NCI-H2081 (cell line): ENCODE data around the gene BIN2.
"Not testable (repeated sequence)": the region's sequence is repeated elsewhere in the genome, so short reads cannot be mapped to it uniquely, and the experiment has no call there.

Experiments
- DNase-seq, 2 experiments: peaks; one replicate each; lab custom pipeline; 2025; lab: John Stamatoyannopoulos, UW

Gene BIN2

DNA sequence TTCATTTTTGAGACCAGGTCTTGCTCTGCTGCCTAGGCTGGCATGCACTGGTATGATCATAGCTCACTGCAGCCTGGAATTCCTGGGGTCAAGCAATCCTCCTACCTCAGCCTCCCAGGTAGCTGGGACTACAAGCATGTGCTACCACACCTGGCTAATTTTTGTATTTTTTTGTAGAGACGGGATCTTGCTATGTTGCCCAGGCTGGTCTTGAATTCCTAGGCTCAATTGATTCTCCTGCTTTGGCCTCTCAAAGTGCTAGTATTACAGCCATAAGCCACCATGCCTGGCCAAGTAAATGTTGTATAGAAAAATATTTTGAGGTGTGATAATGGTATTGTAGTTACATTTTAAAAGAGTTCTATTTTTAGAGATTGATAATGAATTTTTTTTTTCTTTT, 12.6 kb downstream of the BIN2 start:
- DNase-seq, result no peak

DNA sequence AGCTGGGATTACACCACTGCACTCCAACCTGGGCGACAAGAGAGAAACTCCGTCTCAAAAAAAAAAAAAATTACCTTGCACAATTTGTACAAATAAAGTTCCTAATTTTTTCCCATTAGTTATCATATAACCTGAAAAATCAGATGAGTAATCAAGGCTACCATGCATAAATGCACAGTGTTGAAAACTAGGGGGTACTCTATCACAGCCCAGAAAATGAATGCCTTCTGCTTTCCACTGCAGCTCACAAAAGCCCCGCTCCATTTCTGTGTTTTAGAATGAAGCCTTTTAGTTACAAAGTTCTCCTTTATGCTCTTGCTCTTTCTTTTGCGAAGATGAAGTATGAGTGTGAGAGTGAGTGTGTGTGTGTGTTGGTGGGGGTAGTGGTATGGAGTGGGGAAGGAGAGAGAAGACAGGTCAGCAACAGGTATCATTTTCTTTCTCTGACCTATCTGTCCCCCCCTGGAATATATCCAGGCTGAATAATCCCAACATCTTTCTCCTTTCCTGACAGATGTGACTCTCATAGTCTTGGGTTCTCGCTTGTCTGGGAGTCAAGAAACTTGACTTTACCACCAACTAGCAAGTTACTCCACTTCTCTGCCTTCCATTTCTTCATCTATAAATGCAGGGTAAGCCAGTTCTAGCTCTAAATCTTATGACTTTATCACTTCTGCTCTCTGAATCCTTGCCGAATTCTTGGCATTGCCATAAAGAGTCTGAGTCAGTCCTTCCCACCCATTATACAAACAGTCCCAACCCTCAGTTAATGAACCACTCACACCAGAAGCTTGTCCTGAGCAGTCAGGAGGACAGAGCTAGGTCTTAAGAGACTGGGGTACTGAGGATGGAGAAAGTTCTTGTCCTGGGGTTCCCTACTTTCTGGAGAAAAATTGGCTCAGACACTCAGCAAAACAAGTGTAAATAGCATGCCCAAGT, 16.1 kb downstream of the BIN2 start:
- no peak for DNase-seq

DNA sequence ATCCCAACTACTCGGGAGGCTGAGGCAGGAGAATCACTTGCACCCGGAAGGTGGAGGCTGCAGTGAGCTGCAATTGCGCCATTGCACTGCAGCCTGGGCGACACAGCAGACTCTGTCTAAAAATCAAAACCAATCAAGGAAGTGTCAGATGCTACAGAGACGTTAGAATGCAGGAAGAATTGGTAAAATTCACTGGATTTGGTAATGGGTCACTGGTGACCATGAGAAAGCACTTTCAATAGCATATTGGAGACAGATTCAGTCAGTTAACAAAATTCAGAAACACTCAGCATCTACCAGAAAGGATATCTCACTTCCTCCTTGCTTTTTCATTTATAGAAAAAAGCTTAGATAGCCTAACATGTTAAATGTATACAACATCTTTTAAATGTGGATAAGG, 17.5 kb downstream of the BIN2 start:
- no peak for DNase-seq

DNA sequence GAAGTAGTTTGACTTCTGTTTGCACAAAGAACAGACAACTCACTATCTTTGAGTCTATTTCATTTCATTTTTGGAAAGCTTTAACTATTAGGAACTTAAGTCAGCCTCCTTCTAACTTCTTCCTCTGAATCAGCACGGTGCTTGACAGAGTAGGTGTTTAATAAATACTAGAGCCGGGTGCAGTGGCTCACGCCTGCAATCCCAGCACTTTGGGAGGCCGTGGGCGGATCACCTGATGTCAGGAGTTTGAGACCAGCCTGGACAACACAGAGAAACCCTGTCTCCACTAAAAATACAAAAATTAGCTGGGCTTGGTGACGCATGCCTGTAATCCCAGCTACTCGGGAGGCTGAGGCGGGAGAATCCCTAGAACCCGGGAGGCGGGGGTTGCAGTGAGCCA, 23.2 kb downstream of the BIN2 start:
- not testable (repeated sequence) for DNase-seq

DNA sequence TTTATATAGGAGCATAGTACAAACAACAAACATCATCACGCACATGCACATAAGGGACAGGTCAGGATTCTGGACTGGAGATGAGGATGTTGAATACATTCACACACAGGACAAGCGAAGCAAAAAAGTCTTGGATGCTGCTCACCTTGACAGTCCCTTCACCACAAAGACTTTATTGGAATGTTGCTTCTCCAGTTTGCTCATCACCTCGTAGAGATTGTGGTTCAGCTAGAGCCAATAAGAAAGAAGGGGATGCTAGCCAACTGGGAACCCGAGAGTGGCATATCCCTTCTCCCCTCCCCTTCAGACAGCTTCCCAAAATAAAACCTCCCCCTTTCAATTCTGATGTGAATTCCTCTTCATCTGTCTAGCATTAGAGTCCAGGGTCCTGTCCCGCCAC, 28.3 kb downstream of the BIN2 start:
- no peak for DNase-seq

DNA sequence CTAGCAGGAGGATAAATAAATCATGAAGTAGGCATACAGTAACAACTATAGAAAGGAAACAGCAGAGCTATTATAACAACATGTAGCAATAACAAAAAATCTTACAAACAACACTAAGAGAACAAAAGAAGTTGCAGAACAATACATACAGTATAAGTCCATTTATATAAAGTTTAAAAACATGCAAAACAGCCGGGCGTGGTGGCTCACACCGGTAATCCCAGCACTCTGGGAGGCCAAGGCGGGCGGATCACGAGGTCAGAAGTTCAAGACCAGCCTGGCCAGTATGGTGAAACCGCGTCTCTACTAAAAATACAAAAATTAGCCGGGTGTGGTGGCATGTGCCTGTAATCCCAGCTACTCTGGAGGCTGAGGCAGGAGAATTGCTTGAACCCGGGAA, 29.9 kb downstream of the BIN2 start:
- not testable (repeated sequence) for DNase-seq

DNA sequence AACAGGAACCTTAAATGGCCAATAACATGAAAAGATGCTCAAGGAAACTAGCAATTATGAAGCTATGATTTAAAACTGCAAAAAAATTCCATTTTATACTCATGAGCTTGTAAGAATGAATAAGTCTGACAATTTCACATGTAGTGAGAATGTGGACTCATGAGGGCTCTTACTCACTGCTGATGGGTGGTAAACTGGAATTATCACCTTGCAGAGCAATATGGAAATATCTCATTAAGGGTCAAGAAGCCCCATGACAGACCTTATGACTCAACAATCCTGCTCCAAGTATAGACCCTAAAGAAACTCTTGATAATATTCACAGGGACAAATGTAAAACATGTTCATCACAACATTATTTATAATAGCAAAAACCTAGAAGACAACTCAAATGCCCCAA, 30.3 kb downstream of the BIN2 start:
- no peak for DNase-seq

DNA sequence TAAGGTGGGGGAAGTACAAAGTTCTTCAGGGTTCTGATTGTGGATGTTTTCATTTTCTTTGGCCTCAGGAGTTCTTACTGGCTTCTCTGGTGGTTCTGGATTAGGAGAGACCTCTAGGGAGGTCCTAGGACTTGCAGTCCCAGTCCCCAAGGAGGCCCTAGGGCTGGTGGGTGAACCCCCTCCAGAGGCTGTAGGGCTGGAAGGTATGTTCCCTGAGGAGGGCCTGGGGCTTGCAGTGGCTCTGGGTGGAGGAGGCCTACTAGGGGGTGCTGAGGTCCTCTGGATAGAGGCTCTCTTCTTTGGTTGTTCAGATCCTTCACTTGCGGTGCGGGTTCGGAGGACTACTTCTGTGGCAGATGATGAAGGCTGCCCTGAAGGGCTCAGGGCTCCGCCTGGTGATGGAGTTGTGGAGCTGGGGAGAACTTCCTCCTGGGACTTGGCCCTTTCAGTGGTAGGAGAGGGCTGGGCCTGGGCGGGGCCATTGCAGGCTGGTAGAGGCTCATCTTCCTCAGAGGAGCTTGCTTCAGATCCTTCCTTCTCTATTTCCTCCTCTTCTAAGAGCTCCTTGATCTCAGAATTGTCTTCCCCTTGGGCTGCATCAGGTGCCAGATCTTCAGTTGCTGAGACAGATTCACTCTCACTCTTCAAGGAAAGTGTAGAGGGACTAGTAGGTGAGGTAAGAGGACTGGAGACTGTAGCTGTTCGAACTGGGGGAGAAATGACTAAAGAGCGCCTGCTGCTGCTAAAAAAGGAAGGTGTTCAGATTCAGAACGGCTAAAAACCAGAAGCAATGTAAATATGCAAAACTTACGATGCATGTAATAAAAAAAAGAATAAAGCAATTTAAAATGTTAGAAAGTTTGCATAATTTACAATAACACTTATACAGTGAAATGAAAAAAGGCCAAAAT, 32.1 kb downstream of the BIN2 start:
- not testable (repeated sequence) for DNase-seq

DNA sequence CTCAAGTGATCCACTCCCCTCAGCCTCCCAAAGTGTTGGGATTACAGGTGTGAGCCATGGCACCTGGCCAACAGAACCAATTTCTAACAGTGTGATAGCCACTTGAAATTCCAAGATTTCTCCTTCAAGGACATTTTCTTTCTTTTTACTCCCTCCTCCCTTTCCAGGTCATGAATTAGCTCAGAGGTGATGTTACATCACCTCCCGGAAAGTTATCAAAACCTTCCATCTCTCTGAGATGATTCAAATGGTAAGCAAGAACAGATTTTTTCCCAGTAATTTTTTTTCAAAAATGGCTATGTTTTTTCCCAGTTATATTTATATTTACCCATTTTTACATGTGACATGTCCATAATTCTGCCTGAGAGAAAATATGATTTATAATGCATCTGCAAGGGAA, 38.1 kb downstream of the BIN2 start:
- DNase-seq, result no peak

DNA sequence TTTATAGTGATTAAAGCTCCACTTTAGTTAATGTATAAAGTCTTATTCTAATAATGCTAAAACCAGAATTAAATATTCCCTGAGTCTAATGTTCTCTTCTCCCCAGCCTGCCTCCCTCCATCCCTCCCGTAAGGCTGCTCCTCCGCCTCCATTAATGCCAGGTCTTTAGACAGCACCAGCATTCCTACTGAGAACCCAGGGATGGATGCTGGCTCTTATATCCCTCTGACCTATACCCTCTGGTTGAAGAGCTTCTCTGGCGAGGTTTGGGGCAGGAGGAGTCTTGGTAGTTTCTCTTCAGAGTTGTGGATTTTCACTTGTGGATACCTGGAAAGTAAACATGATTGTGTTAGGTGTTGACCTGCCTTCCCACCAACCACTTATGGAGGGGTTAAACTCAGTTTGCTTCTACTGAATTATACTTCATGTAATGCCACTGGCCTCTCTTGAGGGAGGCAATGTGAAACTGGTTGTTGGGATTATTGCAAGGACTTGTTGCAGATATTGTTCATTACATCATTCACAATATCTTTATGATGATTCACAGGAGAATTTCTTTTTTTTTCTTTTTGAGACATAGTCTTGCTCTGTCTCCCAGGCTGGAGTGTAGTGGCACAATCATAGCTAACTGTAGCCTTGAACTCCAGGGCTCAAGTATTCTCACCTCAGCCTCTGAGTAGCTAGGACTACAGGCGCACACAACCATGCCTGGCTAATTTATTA, 42.6 kb downstream of the BIN2 start:
- no peak for DNase-seq

DNA sequence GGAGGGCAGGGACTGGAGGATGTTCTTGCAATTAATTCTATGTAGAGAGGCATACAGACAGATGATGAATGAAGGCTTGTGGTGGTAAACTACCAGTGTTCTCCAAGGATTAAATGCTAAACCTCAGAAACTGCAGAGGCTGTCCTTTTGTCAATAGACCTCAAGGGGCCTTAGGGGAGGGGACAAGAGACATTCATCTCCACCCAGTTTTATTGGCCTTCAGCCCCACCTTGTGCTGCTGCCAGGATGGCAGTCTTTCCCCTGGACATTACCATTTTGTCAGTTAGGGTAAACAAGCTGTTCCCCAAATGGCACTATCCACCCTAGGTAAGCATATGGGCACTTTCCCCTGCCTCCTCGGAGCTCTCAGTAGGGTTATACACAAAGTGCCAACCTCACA, 48.9 kb downstream of the BIN2 start:
- DNase-seq, result no peak

DNA sequence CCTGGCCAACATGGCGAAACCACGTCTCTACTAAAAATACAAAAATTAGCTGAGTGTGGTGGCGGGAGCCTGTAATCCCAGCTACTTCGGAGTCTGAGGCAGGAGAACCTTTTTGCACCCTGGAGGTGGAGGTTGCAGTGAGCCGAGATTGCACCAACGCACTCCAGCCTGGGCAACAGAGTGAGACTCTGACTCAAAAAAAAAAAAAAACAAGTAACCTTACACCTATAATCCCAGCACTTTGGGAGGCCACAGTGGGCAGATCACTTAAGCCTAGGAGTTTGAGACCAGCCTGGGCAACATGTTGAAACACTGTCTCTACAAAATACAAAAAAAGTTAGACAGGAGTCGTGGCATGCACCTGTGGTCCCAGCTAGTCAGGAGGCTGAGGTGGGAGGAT, 51.2 kb downstream of the BIN2 start:
- DNase-seq, result not testable (repeated sequence)

DNA sequence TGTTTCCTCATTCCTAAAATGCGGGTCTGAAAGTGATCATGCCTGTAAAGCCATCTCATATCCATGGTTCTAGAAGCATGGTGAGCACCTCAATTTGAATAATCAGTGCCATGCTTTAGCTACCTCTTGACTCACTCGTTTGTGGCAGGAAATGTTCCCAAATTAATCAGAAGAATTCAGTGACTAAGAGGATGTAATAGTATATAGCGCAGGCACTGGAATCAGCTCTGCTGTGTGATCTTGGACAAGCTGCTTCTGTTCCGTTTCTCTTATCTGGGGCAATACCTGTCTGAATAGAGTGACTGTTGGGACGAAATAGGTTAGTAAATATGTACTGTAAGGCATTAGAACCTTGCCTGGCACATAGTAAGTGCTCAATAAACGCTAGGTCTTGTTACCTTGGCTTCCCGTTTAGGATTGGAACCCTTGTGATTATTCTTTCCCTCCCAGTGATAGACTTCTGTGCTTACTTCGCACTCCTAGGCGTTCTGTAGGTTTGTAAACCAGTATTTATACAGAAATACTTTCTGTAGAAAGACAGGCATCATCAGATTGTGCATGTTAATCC, 52.9 kb downstream of the BIN2 start:
- DNase-seq, result no peak

DNA sequence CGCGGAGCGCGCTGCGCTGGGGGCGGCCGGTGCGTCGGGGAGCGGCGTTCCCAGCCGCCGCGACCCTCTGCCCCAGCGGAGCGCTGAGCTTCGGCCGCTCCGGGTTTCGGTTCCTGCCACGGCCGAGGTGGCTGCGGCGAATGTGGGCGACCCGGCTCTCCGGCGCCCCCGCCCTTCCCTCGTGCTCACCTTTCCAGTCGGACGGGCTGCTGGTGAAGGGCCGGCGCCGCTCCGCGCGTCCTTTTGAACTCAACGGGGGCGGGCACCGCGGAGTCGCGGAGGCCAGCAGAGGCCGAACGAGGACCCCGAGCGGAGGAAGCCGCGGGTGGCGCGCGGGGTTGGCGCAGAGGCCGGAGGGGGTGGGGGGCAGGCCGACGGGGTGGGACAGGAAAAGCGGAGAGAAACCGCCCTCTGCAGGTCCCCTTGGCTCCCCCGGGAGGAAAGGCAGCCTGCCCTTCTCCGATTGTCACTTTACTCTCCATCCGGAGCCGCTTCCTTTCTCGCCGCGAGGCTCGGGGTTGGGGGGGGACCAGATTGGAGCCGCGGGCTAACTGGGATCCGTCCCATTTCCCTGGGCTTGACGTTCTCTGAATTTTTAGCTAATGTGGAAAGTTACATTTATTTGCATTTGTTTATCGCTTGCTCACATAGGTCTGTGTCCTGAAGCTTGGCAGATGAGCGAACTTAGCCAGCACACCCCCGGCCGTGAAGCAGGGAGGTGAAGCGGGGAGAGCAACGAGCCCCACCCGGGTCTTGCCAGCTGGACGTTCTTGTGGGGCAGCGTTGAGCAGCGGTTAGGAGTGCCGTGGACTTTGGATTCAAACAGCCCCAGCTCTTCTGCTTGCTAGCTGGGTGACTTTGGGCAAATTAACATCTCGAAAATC, 53.7 kb downstream of the BIN2 start, which contains the start of gene SMAGP:
SMAGP (minus strand) TSS at position 349 of the 884 bp plus-strand sequence. CDS start 1,137 bp downstream, outside the sequence.
- peak; percentile 60 to 64 for DNase-seq

DNA sequence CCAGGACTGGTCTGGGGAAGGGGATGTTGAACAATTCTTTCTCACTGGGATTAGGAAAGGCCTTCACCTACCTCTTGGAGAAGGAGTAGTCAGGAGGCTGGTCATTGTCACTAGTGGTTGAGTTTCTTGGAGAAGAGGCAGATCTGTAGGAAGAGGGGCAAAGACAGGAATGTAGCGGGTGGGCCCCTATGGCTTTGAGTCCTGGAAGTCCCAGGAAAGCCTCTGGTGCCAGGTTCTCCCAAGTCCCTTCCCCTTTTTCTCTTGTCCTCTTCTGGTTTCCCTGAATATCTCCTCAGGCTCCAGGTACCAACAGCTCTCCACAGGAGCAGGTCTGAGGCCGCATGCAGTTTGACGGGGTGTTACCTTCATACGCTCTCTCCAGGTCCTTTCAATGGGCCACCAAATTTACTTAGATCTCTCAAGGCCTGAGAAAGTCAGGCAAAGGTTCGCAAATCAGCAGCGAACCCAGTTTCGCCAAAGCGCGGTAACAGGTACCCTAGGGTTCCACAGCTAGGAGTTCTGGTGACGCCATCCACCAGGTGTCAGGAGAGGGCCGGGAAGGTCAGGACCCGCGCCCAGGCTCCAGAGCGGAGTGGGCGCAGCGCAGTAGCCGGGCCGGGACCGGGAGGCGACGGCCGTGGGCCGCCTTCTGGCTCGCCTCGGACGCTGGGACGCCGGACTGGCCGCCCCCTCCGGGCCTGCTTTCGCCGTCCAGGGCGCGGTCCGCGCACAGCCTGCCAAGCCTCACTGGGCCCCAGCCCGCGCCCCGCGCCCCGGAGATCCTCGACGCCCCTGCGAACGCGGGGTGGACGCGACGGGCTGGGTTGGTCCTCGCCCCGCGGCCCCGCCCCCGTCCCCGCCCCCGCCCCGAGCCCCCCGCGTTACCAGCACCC, 54.6 kb downstream of the BIN2 start:
- DNase-seq, result no peak

DNA sequence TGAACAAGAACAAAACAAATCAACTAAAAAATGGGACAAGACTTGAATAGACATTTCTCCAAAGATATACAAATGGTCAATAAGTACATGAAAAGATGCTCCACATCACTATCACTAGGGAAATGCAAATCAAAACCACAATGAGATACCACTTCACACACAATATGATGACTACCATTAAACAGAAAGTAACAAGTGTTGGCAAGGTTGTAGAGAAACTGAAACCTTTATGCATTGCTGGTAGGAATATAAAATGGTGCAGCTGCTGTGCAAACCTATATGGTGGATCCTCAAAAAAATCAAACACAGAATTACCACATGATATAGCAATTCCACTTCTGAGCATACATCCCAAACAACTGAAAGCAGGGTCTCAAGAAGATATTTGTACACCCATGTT, 59.0 kb downstream of the BIN2 start:
- DNase-seq, result no peak

DNA sequence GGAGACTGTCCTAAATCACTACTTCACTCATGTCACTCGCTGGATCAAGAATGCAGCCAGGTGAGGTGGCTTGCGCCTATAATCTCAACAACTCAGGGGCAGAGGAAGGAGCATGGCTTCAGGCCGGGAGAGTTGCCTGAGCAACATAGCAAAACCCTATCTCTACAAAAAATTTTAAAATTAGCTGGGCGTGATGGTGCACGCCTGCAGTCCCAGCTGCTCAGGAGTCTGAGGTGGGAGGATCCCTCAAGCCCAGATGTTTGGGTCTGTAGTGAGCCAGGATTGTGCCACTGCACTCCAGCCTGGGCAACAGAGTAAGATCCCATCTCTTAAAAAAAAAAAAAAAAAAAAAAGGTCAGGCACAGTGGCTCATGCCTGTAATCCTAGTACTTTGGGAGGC, 59.7 kb downstream of the BIN2 start:
- no peak for DNase-seq

DNA sequence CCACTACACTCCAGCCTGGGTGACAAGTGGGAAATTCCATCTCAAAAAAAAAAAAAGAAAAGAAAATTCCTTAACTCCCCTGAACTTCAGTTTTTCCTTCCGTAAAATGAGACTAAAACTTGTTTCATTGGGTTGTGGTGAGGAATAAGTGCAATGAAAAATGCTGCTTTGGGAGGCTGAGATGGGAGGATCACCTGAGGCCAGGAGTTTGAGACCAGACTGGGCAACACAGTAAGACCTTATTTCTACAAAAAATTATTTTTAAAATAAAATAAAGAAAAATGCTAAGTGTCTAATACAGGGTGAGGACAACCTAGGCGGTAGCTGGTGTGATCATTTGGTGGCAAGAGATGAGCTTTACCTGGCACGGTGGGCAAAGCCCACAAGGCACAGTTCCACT, 60.6 kb downstream of the BIN2 start:
- DNase-seq, result no peak

DNA sequence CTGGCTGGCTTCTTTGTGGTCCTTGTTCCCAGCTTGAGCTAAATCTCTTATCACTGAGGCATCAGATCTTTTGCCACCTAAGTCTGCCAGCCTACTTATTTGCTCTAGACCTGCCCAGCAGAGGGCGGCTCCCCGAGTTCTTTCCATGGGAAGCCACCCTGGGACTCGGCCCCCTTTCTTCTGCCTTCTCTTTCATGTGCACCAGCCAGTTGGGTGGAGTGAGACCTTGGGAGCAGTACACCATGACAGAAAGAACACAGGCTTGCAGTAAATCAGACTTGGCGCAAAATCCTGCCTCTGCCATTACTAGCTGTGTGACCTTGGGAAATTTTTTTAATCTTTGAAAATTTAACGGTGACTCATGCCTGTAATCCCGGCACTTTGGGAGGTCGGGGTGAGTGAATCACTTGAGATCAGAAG, 61.2 kb downstream of the BIN2 start:
- no peak for DNase-seq

DNA sequence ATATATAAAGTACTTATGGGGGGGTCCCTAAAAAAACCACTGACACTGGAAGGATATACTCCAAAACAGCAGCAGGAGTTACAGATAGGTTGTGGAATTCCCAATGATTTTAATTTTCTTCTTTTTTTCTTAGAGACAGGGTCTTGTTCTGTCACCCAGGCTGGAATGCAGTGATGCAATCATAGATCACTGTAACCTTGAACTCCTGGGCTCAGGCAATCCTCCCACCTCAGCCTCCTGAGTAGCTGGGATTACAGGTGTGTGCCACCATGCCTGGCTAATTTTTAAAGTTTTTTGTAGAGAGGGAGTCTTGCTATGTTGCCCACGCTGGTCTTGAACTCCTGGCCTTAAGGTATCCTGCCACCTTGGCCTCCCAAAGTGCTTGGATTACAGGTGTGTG, 64.4 kb downstream of the BIN2 start:
- DNase-seq, result not testable (repeated sequence)
